Right renal cortex interstitium (tissue), 3 donors: ENCODE measurements around the gene ZNF24. TPM values are rescaled to one million over a fixed set of nuclear protein-coding genes. Genes with fewer than 3 reads are reported as not detected.

Experiments used
- DNase-seq, 3 donors: peaks; one replicate each; pipeline ENCODE4 v3.0.0-alpha.2; 2013; ENCODE audit warnings: low read depth in 3 of 3, low spot score in 2 of 3
- polyA plus RNA-seq, 3 donors: library from polyadenylated mRNA; unstranded; fragments of 120-200 nt; gene quantifications; one replicate each; pipeline ENCODE4 v1.2.1, GENCODE V29; 2013; ENCODE audit not compliant: insufficient read length in 3 of 3

Gene ZNF24
- polyA plus RNA-seq, result 10 to 100 TPM; 81.3 to 85.8 (median 85.1) TPM

- peak; percentile 86 to 94 (median 89) for DNase-seq
Measured at GRCh38 chr18:35343936-35344735, at the start of gene ZNF24. Gene ZNF24, minus strand, starts transcription at chr18:35344420. Its CDS starts 3,770 bp downstream, at chr18:35340650.

DNA sequence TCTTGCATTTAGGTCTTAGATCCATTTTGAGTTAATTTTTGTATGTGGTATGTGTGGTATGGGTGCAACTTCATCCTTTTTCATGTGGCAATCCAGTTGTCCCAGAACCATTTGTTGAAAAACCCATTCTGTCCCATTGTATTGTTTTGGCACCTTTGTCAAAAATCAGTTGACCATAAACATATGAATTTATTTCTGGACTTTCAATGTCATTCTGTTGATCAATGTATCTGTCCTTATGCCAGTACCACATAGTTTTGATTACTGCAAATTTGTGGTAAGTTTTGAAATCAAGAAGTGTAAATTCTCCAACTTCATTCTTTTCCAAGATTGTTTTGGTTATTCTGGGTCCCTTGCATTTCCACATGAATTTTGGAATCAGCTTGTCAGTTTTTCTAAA, 49.5 kb upstream of the ZNF24 start:
- no peak for DNase-seq

DNA sequence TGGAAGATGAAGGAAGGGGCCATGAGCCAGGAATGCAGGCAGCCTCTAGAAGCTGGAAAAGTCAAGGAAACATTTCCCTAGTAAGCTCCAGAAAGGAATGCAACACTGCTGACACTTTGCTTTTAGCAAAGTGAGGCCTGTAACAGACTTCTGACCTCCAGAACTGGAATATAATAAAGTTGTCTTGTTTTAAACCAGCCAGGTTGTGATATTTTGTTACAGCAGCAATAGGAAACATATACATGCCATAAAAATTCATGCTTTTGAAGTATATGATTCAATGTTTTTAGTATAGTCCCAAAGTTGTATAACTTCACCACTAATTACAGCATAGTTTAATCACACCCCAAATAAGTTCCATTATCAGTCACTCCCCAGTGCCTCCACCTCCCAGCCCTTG, 48.2 kb upstream of the ZNF24 start:
- DNase-seq, result no peak

GRCh38 chr18:35390951-35391700, 46.9 kb upstream of the ZNF24 start:
- DNase-seq, result no peak

DNA sequence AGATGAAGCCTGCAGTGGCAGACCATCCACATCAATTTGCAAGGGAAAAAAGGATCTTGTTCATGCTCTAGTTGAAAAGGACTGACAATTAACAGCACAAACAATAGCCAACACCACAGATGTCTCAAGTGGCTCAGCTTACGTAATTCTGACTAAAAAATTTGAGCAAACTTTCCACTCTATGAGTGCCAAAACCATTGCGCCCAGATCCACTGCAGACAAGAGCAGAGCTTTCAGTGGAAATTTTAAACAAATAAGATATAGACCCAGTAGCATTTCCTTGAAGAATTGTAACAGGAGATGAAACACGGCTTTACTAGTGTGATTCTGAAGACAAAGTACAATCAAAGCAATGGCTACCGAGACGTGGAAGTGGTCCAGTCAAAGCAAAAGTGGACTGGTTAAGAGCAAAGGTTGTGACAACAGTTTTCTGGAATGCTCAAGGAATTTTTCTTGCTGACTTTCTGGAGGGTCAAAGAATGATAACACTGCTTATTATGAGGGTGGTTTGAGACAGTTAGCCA, 44.9 kb upstream of the ZNF24 start:
- no peak for DNase-seq

DNA sequence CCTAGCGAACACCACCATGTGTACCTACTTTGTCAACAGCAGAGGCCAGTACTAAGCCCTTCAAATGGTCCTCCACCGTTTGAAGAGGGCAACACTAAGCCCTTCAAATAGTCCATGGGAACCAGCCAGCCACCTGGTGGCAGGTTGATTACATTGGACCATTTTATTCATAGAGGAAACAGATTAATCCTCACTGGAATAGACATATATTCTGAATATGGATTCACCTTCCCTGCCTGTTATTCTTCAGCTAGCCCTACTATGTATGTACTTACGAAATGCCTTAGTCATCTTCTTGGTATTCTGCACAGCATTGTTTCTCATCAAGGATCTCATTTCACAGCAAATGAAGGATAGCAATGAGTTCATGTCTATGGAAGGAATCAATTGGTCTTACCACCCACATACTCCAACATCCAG, 42.9 kb upstream of the ZNF24 start:
- DNase-seq, result no peak

DNA sequence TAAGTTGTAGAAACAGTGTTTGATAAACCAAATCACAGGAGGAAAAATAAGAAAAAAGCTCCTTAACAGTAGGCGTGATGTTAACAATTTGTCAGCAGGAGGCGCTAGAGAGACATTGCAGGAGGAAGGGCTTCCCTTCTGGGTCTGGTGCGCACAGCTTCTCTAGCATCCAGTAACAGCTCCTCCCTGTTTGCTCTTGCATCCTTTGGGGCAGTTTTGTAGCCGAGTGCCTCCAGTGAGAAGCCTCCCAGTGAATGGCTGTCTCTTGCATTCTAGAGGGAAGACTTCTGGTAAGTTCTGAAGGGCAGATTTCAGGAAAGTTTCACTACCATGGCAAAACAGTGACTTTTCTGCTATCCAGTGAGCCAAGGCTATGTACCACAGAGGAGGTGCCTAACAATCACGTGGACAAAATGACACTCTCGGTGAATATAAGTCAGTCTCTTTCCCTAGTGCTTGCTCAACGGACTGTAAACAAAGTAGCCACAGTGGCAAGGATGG, 42.4 kb upstream of the ZNF24 start:
- DNase-seq, result peak; percentile 58 to 66 (median 61)

GRCh38 chr18:35383136-35383535, 38.9 kb upstream of the ZNF24 start:
- no peak for DNase-seq

GRCh38 chr18:35379421-35379820, 35.2 kb upstream of the ZNF24 start:
- no peak for DNase-seq

DNA sequence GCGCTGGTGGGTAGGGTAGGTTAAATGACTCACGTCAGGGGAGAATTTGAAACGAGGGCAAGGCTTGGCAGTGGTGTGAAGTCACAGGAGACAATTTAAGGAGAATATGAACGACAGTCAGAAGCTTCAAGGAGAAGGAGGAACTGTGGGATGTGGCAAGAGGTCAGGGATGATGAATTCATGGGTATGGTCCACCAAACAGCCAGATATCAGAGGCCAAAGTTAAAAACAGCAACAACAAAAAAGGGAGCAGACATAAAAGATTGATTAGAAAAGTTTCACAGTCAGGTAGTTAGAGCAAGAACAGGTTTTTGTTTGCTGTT, 34.3 kb upstream of the ZNF24 start:
- DNase-seq, result no peak

DNA sequence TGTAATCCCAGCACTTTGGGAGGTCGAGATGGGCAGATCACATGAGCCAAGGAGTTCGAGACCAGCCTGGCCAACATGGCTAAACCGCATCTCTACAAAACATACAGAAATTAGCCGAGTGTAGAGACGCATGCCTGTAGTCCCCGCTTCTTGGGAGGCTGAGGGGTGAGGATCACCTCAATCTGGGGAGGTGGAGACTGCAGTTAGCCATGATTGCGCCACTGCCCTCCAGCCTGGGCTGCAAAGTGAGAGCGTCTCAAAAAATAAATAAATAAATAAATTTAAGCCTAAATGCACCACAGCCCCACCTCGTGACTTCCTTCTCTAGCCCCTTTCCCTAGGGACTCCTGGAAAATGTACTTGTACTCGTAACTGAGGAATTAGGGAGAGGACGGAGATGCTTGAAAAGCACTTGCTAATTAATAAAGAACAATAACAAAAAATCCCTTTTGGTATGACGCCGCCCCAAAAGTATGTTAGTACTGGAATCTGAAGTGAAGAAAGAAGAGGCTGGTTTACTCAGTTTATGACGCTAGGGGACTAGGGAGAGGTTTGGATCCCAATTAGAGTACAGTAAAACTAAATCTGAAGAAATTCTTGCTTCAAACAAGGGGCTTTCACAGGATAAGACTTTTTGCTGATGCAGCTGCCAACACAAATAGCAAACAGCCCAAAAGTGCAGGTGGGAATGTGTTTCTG, 33.8 kb upstream of the ZNF24 start:
- no peak for DNase-seq

DNA sequence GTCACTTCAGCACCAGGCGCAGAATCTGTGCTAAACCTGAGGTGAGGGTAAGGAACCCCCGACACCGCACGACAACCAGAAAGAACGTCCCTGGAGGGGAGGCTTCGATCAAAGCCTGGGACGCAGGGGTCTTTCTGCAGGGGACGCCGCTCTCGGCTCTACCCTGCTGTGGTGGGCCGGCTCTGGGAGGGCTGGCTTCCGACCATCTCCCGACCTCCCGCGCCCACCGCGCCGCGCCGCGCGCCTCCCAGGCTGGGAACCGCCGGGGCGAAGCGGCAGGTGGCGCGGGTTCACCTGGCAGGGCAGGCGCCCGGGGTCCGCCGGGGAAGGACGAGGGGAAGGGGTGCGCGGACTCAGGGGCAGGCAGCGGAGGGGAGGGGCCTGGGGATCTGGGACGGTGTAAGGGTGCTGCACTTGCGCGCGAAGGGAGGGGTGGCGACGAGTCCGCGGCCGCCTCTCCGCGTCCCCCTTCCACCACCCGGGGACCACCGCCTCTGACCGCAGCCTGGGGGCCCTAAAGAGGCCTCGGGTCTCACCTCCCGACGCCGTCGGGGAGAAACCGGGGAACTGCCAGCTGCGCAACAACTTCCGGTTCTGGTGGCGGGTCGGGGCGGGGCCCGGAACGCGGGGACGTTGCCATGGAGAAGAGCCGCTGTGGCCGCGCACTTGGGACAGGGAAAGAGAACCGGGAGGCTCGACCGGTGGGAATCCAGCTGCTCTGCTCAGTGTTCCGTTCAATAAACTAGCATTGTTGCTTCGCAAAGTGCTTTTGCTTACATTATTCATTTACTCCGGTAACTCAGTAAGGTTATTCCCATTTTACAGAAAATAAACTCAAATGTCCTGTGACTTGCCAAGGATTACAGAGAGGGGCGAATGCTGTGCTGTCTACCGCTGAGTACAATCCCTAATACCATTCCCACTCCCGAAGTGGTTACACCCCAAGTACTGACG, 32.8 kb upstream of the ZNF24 start, which contains the start of gene ZNF396:
ZNF396 (minus strand) TSS at position 596 of the 954 bp plus-strand sequence. CDS start 3,045 bp downstream, outside the sequence.
- DNase-seq, result peak in 2 of 3 donors; percentile 38 to 42

GRCh38 chr18:35376393-35376741, 32.1 kb upstream of the ZNF24 start:
- DNase-seq, result peak in 1 of 3 donors; percentile 6

GRCh38 chr18:35374708-35375107, 30.5 kb upstream of the ZNF24 start:
- DNase-seq, result no peak

DNA sequence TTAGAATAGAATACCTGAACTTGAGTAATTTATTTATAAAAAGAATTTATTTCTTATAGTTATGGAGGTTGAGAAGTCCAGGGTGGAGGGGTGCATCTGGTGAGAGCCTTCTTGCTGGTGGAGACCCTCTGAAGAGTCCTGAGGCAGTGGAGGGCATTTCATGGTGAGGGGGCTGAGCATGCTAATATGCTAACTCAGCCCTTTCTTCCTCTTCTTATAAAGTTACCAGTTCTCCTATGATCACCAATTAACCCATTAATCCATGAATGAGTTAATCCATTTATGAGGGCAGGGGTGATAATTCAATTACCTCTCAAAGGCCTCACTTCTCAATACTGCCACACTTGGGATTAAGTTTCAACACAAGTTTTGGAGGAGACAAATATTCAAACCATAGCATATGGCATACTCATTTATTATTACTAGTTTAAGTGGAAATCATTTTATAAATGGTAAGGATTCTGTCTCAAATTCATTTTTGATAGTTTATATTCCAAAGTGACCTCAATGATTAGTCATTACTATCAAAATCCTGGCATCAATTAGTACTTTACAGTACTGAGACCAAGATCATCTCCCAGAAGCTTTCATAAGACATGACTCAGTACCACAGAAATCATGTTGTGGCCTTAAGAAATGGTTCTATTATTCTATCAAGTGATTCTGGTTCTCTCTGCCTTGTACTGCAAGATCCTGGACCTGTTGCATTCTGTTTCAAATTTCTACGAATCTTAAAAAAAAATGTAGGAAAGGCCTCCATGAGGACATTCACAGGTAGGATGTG, 27.4 kb upstream of the ZNF24 start:
- no peak for DNase-seq

- DNase-seq, result no peak
Measured at GRCh38 chr18:35369126-35369525, 24.9 kb upstream of the ZNF24 start.

DNA sequence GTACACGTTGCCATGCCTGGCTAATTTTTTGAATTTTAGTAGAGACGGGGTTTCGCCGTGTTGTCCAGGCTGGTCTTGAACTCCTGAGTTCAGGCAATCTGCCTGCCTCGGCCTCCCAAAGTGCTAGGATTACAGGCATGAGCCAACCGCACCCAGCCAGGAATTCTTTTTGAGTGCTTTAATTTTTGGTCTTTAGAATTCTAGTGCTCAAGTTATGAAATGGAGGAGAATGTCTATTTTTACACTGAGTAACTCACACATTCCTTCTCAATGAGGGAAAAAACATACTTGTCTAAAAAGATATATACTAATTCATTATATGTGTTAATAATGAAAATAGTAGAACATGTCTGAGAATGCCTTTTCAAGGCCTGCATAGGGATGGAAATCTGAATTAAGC, 24.4 kb upstream of the ZNF24 start:
- DNase-seq, result no peak

GRCh38 chr18:35362531-35362930, 18.3 kb upstream of the ZNF24 start:
- no peak for DNase-seq
